HG02884 (cell line): ENCODE data around the gene ZC3H7B.

Source experiments
- ATAC-seq: cut with Tn5 transposase; IDR thresholded peaks from one replicate; pipeline ENCODE4 v1.9.1; 2021; ENCODE audit warnings: mild to moderate bottlenecking, moderate library complexity; ENCODE audit not compliant: unreplicated experiment

Gene ZC3H7B

DNA sequence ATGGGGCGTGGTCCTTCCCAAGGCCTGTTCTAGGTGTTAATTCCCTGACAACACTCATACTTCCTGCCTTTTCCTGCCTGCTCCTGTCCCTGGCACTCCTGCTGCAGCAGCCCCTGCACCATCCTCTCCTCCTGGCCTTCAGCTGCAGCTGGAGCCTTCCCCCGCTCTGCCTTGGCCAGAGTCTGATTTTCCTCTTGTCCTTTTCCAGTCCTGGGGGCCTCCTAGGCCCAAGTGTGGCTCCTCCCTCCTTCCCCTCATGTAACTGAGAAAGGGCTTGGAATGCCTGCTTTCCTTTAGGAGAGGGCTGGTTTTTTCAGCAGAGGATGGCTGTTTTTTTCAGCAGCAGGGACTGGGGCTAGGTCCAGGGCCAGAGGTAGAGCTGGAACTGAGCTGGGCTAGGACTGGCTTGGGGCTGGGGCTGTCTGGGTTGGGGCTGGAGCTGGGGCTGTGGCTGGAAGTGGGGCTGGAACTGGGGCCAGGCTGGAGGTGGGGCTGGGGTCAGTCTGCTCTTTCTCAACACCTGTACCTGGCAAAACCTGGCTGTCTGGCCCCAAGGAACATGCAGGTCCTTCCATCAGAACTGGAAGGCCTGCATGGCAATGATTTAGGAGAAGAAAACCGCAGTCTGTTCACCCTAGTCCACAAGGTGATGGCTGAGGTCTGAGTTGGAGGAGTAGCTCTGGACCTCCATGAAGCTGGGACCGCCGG is 23.6 kb downstream of the ZC3H7B start:
- no peak for ATAC-seq

GRCh38 chr22:41327124-41327523 is 25.8 kb downstream of the ZC3H7B start:
- ATAC-seq = no peak

- no peak for ATAC-seq
Observed at GRCh38 chr22:41330169-41330568, 28.8 kb downstream of the ZC3H7B start.

GRCh38 chr22:41332217-41332939 is 31.1 kb downstream of the ZC3H7B start:
- ATAC-seq = no peak

DNA sequence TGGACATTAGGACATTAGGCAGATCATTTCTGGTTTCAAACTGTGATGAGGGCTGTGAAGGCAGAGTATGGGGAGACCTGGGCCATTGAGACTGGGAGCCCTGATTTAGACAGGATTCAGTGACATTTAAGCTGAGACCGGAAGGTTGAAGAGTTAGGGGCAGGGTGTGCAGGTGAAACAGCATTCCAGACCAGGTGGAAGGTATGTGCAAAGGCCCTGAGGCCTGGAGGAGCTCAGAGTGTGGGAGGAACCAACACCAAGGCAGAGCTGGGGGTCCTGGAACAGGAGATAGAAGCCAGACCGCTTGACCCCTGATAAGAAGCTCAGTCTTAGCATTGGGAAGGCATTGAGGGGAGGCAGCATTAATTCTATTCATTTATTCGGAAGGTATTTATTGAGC is 32.5 kb downstream of the ZC3H7B start:
- ATAC-seq = no peak

GRCh38 chr22:41334215-41334614 is 32.9 kb downstream of the ZC3H7B start:
- ATAC-seq = no peak

DNA sequence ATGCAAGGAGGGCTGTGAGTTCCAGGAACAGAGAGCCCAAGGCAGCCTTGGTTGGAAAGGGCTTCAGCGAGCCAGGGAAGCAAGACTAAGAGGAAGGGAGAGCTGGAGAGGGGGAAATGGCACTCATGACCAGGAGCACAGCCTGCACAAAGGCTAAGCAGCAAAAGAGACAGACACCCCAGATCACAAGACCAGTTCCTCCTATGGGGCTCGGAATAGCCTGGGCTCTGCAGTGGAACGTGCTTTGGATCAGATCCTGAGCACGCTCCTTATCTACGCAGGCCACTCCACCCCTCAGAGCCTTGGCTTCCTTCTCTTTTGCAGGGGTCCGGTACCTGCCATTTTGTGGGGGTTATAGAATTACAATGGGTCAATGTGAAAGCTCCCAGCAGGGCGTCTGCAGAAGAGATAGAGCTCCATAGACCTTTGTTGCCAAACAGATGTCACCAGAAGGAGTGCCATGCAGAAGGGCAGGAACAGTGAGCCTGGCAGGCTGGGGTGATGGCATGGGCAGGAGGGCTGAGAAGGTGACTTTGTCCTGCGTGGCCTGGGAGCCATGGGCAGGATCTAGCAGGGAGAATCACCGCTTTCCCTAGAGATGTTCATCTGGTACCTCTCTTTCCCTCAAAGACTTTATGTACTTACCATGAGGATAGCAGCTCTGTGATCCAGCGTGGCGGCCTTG is 33.8 kb downstream of the ZC3H7B start:
- ATAC-seq = no peak

- no peak for ATAC-seq
Observed at GRCh38 chr22:41338614-41339212, 37.4 kb downstream of the ZC3H7B start.

DNA sequence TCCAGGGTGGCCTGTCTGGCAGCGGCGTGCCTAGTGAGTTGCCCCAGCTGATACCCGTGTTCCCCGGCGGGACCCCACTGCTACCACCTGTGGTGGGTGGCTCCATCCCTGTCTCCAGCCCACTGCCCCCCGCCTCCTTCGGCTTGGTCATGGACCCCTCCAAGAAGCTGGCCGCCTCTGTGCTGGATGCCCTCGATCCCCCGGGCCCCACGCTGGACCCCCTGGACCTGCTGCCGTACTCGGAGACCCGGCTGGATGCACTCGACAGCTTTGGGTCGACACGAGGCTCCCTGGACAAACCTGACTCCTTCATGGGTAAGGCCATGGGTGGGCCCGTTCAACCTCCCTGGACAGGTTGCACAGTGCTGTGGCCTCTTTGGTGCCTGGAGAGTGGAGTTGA is 38.5 kb downstream of the ZC3H7B start:
- no peak for ATAC-seq

DNA sequence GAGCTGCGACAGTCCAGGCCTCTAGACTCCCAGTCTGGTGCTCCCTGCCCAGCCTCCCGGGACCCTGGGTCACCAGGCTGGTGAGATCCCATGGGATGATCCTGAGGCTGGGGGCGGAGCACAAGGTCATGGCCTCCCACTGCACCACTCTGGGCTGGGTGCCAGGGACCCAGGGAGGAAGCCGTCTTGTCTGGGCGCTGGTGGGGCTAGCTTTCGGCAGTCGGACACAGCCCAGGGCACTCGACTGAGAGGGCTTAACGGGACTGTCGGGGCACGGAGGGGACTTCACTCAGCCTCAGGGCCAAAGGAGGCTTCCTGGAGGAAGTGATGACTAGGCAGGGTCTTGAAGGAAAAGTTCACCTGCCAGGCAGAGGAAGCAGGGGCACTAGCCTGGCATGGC is 39.0 kb downstream of the ZC3H7B start:
- ATAC-seq = no peak

- no peak for ATAC-seq
Observed at GRCh38 chr22:41341012-41341411, 39.7 kb downstream of the ZC3H7B start.

DNA sequence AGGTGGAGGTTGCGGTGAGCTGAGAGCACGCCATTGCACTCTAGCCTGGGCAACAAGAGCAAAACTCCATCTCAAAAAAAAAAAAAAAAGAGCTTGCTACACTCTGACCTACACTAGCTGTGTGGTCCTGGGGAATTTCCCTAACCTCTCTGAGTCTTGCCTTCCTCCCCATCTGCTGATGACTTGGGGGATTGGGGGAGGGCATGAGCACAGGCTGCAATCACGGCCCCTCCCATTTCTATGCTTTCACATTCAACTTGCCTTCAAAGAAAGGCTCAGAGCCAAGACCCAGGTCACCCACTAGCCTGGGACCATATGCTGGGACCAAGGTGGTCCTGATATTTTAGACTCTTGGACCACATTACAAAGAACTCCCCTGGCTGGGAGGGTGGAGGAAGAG is 40.7 kb downstream of the ZC3H7B start:
- no peak for ATAC-seq

- no peak for ATAC-seq
Observed at GRCh38 chr22:41343300-41343699, 42.0 kb downstream of the ZC3H7B start.

DNA sequence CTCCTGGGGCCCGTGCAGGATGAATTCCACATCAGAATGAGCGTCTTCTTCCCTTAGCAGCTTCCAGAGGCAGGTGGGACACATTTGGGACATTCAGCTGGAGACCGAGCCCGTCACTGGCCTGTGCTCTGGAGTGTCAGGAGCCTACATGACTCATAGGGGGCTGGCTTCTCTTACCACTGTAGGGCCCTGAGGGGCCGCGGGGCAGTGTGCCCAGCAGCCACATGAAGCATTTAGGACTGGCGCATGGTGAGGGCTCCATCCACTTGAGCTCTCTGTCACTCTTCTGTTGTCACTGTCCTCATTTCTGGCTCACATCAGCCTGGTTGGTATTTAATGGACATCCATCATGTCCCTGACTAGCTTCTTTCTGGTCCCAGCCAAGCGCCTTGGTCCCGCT is 42.4 kb downstream of the ZC3H7B start:
- no peak for ATAC-seq

- no peak for ATAC-seq
Observed at GRCh38 chr22:41344189-41344788, 43.0 kb downstream of the ZC3H7B start.

DNA sequence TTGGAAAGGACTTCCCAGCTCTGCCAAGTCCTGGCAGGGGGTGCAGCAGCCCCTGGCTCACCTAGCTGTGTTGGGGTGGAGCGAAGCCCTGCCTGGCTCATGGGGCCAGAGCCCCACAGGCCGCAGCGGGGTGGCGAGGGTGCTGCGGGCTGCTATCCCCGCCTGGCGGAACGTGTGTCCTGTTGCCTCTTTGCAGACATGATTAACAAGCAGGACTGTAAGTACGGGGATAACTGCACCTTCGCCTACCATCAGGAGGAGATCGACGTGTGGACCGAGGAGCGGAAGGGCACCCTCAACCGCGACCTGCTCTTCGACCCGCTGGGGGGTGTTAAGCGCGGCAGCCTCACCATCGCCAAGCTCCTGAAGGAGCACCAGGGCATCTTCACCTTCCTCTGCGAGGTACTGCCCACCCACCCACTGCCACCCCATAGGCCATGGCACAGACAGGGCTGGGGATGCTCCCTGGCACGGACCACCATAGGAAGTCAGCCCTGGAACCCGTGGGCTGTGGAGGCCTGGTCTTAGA is 44.5 kb downstream of the ZC3H7B start:
- no peak for ATAC-seq

- ATAC-seq = no peak
Observed at GRCh38 chr22:41347066-41347859, 45.9 kb downstream of the ZC3H7B start.

- ATAC-seq = no peak
Observed at GRCh38 chr22:41348964-41349484, 47.7 kb downstream of the ZC3H7B start.

DNA sequence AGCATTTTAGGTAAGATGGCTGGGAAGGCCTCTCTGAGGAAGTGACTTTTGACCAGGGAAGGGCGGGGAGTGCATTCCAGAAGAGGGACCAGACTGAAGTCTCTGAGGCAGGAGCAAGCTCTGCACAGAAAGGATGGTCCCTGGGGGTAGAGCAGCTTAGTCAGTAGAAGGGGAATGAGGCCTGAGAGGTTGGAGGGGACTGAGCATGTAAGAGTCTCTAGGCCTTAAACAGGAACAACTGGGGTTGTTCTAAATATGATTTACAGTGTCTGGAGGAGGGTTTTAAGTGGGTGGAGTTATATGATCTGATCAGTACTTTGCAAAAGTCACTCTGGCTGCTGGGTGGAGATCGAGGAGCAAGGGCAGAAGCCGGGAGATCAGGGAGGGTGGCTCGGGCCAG is 48.8 kb downstream of the ZC3H7B start:
- ATAC-seq = no peak

- ATAC-seq = no peak
Observed at GRCh38 chr22:41351011-41351410, 49.7 kb downstream of the ZC3H7B start.
